ENCODE measurements around the gene KIAA0319L. TPM values are rescaled to one million over a fixed set of nuclear protein-coding genes. Genes with fewer than 3 reads are reported as not detected.
A peak's percentile ranks its signal among the peaks of the same experiment; 100 is the strongest.

The KIAA0319L gene
- total RNA-seq, 2 donors from 2014 or later = 58.6 to 88.8 TPM

DNA sequence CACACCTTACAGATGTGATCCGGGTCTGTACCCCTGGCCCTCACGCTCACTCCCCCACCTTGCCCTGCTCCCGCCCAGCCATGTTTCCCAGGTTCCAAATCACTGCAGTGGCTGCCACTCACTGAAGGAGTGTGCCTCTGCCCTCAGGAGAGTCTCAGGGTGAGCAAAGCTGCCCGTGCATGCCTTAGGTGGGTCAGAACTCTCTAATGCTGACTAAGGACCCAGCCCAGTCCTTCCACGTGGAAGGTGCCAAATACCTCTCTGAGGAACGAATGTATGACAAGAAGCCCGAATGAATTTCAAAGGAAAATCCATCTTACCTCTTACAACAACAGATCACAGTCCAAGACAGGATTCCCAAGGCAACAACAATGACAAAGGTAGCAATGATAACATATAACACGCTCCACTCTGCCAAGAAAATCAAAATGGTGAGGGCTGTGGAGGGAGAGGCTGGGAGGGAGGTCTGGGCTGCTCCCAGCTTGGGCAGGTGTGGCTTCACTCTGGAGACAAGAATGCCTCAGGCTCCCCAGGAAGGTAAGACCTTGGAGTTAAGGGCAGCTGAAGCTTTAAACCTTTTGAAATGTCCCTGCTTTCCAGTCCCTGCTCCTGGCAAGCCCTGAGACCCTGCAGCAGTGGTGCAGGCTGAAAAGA, 115.2 kb downstream of the KIAA0319L start:
- no peak overlapping the region for H3K4me3 Mint-ChIP-seq
- peaks cover 1 to 2% of the 10 kb centered on the region in 2 donors for H3K4me1 Mint-ChIP-seq (ENCODE audit: low read depth in 2 of 2)
- no peak for DNase-seq (ENCODE audit: low spot score)
- H3K27ac Mint-ChIP-seq = no peak overlapping the region
- no peaks in the 10 kb centered on the region for H3K36me3 Mint-ChIP-seq
- no peaks in the 10 kb centered on the region for H3K9me3 Mint-ChIP-seq
- no peaks in the 10 kb centered on the region for H3K27me3 Mint-ChIP-seq
- no peak for ATAC-seq

DNA sequence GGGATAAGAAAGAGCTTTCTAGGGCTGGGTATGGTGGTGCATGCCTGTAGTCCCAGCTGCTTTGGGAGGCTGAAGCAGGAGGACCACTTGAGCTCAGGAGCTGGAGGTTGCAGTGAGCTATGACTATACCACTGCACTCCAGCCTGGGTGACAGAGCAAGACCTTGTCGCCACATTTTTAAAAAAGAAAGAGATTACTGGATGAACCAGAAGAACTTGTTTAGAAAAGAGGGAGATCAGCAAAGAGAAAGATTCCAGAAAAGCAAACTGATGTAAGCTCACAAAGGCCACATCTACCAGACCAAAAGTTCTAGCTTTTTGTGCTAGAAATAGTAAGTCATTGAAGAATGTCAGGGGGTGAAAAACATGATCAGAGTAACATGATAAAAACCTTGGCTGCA, 117.6 kb downstream of the KIAA0319L start:
- H3K9me3 Mint-ChIP-seq = no peaks in the 10 kb centered on the region
- H3K27ac Mint-ChIP-seq = no peak overlapping the region
- no peaks in the 10 kb centered on the region for H3K36me3 Mint-ChIP-seq

DNA sequence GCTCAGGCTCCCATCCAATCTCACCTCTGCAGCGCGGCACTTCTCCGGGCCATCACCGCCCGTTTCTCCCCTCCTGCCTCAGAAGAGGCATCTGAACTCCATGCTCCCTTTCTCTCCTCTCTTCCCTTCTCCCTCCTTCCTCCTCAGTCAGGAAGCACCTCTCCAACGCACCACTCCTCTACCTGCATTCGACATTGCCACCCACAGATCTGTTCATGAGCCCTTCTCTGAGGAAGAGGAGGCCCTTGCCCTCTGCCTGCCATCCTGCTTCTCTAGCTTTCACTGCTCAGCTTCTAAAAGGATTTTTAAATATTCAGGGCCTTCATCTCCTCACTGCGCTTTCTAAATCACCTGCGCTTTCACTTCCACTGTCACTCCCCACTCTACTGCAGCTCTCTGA, 120.0 kb downstream of the KIAA0319L start:
- H3K36me3 Mint-ChIP-seq = no peaks in the 10 kb centered on the region
- no peak overlapping the region for H3K4me3 Mint-ChIP-seq
- no peaks in the 10 kb centered on the region for H3K9me3 Mint-ChIP-seq
- H3K27ac Mint-ChIP-seq = peak overlapping the region in 1 of 2 donors; percentile 30
- DNase-seq (ENCODE audit: low spot score) (no peak), ATAC-seq (no peak)
- peaks cover 6 to 12% of the 10 kb centered on the region in 2 donors for H3K4me1 Mint-ChIP-seq (ENCODE audit: low read depth in 2 of 2)
- H3K27me3 Mint-ChIP-seq = no peaks in the 10 kb centered on the region

More for the DNA sequence above, 117.6 kb downstream of the KIAA0319L start:
- ATAC-seq (no peak), DNase-seq (ENCODE audit: low spot score) (no peak)
- Mint-ChIP-seq H3K27me3 (no peaks in the 10 kb centered on the region), H3K4me1 (ENCODE audit: low read depth in 2 of 2) (peaks cover 0 to 6% of the 10 kb centered on the region in 2 donors), H3K4me3 (no peak overlapping the region)

DNA sequence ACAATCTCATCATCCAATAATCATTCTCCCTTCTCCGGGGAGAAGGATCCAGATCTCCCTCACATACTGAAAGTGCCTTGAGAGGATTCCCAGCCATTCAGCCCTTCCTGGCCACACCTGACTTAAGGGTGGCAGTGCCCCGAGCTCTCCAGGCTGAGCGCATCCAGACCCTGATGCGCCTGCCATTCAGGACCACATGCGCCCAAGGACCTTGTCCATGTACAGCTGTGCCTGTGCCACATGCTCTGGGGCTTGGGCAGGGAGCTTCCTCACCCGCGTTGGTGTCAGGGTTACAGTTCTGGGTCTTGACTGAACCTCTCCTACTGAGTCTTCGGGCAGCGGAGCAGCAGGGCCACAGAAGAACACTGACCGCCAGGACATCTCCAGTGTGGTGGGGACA, 121.1 kb downstream of the KIAA0319L start:
- Mint-ChIP-seq H3K36me3 (no peaks in the 10 kb centered on the region), H3K4me3 (no peak overlapping the region)
- DNase-seq (ENCODE audit: low spot score) = no peak

DNA sequence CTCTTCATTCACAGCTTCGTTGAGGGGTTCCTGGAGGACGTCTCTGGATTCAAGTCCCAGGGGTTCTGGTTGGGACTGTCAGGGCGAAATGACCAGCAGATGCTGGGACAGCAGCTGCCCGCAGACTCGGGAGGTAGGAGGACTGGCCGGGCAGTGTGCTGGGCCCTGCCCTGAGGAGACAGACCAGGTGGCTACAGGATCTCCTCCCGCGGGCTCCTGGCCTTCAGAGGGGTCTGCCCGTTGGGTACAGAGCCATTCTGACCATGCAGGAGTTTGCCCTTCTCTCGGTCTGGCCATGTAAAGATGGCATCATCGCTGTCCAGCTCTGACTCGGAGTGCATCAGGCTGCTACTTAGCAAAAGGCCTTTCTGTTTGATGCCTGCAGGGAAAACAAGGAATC, 122.5 kb downstream of the KIAA0319L start:
- Mint-ChIP-seq H3K36me3 (no peaks in the 10 kb centered on the region), H3K27ac (no peak overlapping the region), H3K27me3 (no peaks in the 10 kb centered on the region), H3K4me3 (no peak overlapping the region), H3K9me3 (no peaks in the 10 kb centered on the region), H3K4me1 (ENCODE audit: low read depth in 2 of 2) (peaks cover 15 to 21% of the 10 kb centered on the region in 2 donors)
- no peak for DNase-seq (ENCODE audit: low spot score)
- no peak for ATAC-seq

More for the DNA sequence above, 121.1 kb downstream of the KIAA0319L start:
- no peak overlapping the region for H3K27ac Mint-ChIP-seq
- H3K9me3 Mint-ChIP-seq = no peaks in the 10 kb centered on the region
- H3K27me3 Mint-ChIP-seq = no peaks in the 10 kb centered on the region
- H3K4me1 Mint-ChIP-seq (ENCODE audit: low read depth in 2 of 2) = peaks cover 11 to 17% of the 10 kb centered on the region in 2 donors
- no peak for ATAC-seq

DNA sequence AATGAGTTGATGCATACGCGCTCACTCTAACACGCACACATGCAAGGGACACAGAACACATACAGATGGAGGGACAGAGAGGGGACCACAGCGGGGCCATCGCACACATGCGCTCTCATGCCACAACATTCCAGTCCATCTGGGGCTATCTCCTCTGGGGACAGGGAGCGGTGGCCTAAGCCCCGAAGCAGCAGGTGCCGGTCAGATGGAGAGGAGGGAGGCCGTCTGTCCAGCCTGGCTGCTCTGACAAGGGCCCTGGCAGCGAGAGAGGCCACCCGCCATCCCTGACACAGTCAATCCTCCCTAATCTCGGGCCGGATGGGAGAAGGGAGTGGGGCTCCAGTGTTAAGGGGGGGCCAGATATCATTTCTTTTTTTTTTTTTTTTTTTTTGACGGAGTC, 123.5 kb downstream of the KIAA0319L start:
- Mint-ChIP-seq H3K4me3 (no peak overlapping the region), H3K27ac (no peak overlapping the region), H3K36me3 (no peaks in the 10 kb centered on the region)

DNA sequence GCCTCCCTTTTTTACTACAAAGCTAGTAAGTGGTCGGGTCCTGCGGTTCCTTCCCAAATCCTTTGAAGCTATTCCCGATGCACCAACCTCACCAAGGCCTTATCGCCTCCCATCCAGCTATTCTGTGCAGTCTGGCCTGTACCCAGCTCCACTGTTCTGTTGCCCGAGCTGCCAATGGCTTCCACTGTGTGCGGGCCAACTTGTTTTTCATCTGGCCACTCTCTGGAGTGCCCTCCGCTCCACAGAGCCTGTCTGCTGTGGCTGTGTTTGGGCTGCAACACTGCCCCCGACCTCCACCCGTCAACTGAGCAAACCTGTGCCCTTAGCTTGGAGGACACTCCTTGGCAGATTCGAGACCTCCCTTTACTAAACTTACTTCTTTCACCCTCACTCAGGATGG, 125.0 kb downstream of the KIAA0319L start:
- DNase-seq (ENCODE audit: low spot score) (no peak), ATAC-seq (no peak)
- Mint-ChIP-seq H3K4me3 (no peak overlapping the region), H3K27ac (no peak overlapping the region), H3K4me1 (ENCODE audit: low read depth in 2 of 2) (peaks cover 15 to 21% of the 10 kb centered on the region in 2 donors), H3K27me3 (no peaks in the 10 kb centered on the region), H3K36me3 (no peaks in the 10 kb centered on the region), H3K9me3 (no peaks in the 10 kb centered on the region)

More for the DNA sequence above, 123.5 kb downstream of the KIAA0319L start:
- Mint-ChIP-seq H3K9me3 (no peaks in the 10 kb centered on the region), H3K27me3 (no peaks in the 10 kb centered on the region), H3K4me1 (ENCODE audit: low read depth in 2 of 2) (peaks cover 15 to 21% of the 10 kb centered on the region in 2 donors)
- no peak for ATAC-seq
- DNase-seq (ENCODE audit: low spot score) = no peak

DNA sequence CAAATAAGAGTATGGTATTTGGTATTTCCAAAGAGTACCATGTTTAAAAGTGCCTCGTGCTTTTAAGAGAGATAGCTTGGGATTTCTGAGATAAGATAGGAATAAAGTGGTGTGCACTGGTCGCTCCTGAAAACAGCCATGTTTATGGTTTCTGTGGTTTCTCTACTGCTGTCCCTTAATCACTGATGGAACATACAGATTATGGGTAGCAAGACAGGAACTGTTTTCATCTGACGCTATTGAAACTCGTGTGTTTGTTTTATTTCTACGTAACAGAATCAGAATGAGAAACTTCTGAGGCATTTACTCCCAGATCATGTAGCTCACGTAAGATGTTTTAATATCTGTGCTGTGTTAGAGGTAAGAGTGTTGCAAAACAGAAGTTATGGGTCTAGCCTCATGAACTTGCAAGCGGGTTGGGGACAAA, 126.0 kb downstream of the KIAA0319L start:
- peaks cover 15% of the 10 kb centered on the region in 2 donors for H3K4me1 Mint-ChIP-seq (ENCODE audit: low read depth in 2 of 2)
- DNase-seq (ENCODE audit: low spot score) (no peak), ATAC-seq (no peak)
- H3K9me3 Mint-ChIP-seq = no peaks in the 10 kb centered on the region
- no peak overlapping the region for H3K4me3 Mint-ChIP-seq
- no peaks in the 10 kb centered on the region for H3K36me3 Mint-ChIP-seq
- H3K27ac Mint-ChIP-seq = peak overlapping the region in 1 of 2 donors; percentile 25
- H3K27me3 Mint-ChIP-seq = no peaks in the 10 kb centered on the region

DNA sequence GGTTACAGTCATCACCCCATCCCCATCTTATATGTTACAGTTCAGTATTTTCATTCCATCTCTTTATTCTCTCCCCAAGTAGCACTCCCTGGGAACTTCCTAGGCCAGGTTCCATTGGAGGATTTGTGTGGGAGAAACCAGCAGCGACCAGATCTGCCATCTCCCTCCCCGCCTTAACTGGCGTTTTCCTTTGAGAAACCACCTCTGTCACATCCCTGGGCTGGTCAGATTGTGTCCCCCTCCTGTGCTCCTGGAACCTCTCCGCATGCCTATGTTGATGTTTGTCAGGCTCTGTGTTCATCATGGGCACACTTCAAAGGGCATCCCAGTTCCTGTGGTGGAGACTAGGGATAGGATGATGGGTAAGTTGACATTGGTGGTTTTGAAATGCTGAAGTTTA, 126.4 kb downstream of the KIAA0319L start:
- Mint-ChIP-seq H3K4me1 (ENCODE audit: low read depth in 2 of 2) (peaks cover 15% of the 10 kb centered on the region in 2 donors), H3K36me3 (no peaks in the 10 kb centered on the region), H3K4me3 (no peak overlapping the region), H3K27ac (peak overlapping the region in 1 of 2 donors; percentile 25), H3K9me3 (no peaks in the 10 kb centered on the region), H3K27me3 (no peaks in the 10 kb centered on the region)
- ATAC-seq (no peak), DNase-seq (ENCODE audit: low spot score) (no peak)

DNA sequence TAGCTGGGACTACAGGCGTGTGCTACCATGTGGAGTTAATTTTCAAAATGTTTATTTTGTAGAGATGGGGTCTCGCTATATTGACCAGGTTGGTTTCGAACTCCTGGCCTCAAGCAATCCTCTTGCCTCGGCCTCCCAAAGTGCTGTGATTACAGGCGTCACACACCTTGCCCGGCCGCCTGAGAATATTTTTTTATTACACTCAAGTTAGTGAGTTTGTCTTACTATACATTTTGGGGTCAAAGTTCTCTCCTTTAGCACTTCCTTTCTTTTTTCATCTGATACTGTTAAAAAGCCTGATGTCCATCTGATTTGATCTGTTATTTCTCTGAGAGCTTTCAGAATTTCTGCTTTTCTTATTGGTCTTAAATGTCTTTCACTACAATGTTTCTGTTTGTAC, 128.8 kb downstream of the KIAA0319L start:
- ATAC-seq = no peak
- Mint-ChIP-seq H3K9me3 (no peaks in the 10 kb centered on the region), H3K4me3 (no peak overlapping the region), H3K4me1 (ENCODE audit: low read depth in 2 of 2) (peaks cover 15 to 16% of the 10 kb centered on the region in 2 donors), H3K27me3 (no peaks in the 10 kb centered on the region), H3K27ac (no peak overlapping the region), H3K36me3 (no peaks in the 10 kb centered on the region)
- no peak for DNase-seq (ENCODE audit: low spot score)

DNA sequence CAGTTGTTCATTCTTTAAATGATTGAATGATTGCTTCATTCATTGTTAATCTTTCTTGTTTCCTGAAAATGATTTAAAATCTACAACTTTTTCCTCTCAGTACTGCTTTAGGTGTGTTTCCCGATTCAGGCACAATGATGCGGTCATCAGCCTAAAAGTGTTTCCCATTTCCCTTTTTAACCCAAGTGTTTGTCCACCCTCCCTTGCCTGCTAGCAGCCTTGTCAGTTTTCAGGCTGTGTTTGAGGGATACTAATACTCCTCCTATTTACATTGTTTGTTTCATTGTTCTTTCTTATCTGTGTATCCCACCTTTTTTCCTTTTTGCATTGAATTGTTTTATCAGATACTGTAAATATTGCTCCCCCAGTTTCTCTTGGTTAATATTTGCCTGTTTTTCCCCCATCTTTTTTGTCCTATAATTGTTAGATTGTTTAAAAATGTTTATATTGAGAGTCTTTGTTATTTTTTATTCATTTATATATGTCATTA, 131.1 kb downstream of the KIAA0319L start:
- no peak overlapping the region for H3K4me3 Mint-ChIP-seq
- no peaks in the 10 kb centered on the region for H3K36me3 Mint-ChIP-seq
- no peaks in the 10 kb centered on the region for H3K9me3 Mint-ChIP-seq
- DNase-seq (ENCODE audit: low spot score) = no peak
- no peaks in the 10 kb centered on the region for H3K27me3 Mint-ChIP-seq
- H3K4me1 Mint-ChIP-seq (ENCODE audit: low read depth in 2 of 2) = peaks cover 5 to 8% of the 10 kb centered on the region in 2 donors
- no peak overlapping the region for H3K27ac Mint-ChIP-seq
- ATAC-seq = no peak

DNA sequence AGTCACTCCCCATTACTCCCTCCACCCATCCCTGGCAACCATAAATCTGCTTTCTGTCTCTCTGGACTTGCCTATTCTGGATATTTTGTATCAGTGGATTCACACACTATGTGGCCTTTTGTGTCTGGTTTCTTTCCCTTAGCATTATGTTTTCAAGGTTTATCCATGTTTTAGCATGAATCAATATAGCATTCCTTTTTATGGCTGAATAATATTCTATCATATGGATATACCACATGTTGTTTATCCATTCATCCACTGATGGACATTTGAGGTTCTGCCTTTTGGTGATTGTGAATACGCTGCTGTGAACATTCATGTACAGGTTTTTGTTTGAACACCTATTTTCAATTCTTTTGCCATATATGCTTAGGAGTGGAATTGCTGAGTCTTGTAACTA, 148.3 kb downstream of the KIAA0319L start:
- H3K27me3 Mint-ChIP-seq = no peaks in the 10 kb centered on the region
- DNase-seq (ENCODE audit: low spot score) = no peak
- H3K36me3 Mint-ChIP-seq = peaks cover 21% of the 10 kb centered on the region
- no peak for ATAC-seq
- no peak overlapping the region for H3K4me3 Mint-ChIP-seq
- no peaks in the 10 kb centered on the region for H3K9me3 Mint-ChIP-seq
- no peaks in the 10 kb centered on the region for H3K4me1 Mint-ChIP-seq (ENCODE audit: low read depth in 2 of 2)
- H3K27ac Mint-ChIP-seq = no peak overlapping the region

DNA sequence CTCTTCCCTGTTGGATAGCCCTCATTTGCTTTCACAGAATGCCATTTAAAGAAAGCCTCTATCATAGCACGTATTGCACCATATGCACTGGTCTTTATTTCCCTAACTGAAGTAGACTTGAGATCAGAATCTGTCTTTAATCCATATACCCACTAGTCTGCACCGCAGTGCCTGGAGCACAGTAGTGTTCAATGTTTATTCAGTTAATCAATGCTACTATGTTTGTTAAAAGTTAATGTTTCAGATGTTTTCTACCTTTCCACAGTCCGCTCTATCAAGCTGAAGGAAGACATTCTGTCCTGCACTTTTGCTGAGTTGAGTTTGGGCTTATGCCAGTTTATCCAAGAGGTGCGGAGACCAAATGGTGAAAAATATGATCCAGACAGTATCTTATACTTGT, 149.5 kb downstream of the KIAA0319L start:
- H3K4me1 Mint-ChIP-seq (ENCODE audit: low read depth in 2 of 2) = no peaks in the 10 kb centered on the region
- H3K9me3 Mint-ChIP-seq = no peaks in the 10 kb centered on the region
- peaks cover 21% of the 10 kb centered on the region for H3K36me3 Mint-ChIP-seq
- no peak overlapping the region for H3K4me3 Mint-ChIP-seq
- H3K27me3 Mint-ChIP-seq = no peaks in the 10 kb centered on the region
- no peak for ATAC-seq
- H3K27ac Mint-ChIP-seq = no peak overlapping the region
- DNase-seq (ENCODE audit: low spot score) = no peak

DNA sequence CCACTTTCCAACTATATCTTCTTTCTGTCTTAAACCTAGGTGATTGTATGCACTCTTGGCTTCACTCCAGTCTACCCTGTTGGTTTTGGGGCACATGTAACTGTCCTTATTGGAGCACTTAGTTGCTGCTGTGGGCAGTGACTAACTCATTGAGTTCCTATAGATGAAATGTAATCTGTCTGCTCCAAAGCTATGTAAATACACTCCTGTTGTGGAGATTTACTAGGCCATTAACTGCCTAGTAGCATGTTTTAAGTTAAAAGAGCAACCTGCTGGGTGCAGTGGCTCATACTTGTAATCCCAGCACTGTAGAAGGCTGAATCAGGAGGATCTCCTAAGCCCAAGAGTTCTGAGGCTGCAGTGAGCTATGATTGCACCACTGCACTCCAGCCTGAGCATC, 151.1 kb downstream of the KIAA0319L start:
- no peaks in the 10 kb centered on the region for H3K4me1 Mint-ChIP-seq (ENCODE audit: low read depth in 2 of 2)
- peaks cover 29% of the 10 kb centered on the region for H3K36me3 Mint-ChIP-seq
- H3K4me3 Mint-ChIP-seq = no peak overlapping the region
- no peaks in the 10 kb centered on the region for H3K9me3 Mint-ChIP-seq
- no peak overlapping the region for H3K27ac Mint-ChIP-seq
- H3K27me3 Mint-ChIP-seq = no peaks in the 10 kb centered on the region
- DNase-seq (ENCODE audit: low spot score) (no peak), ATAC-seq (no peak)

DNA sequence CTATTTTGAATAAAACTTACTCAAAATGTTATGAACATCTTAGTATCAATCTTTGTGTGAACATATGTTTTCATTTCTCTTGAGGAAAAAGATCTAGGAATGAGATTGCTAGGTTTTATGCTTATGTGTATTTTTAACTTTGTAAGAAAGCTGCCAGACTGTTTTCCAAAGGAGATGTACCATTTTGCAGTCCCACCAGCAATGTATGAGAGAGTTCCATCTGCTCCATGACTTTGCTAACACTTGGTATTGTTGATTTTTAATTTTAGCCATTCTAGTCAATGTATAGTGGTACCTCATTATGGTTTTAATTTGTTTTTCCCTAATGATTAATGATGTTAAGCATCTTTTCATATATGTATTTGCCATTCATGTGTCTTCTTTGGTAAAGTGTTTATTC, 156.2 kb downstream of the KIAA0319L start:
- no peak overlapping the region for H3K4me3 Mint-ChIP-seq
- H3K4me1 Mint-ChIP-seq (ENCODE audit: low read depth in 2 of 2) = no peaks in the 10 kb centered on the region
- H3K27me3 Mint-ChIP-seq = no peaks in the 10 kb centered on the region
- DNase-seq (ENCODE audit: low spot score) (no peak), ATAC-seq (no peak)
- no peaks in the 10 kb centered on the region for H3K9me3 Mint-ChIP-seq
- H3K27ac Mint-ChIP-seq = no peak overlapping the region
- H3K36me3 Mint-ChIP-seq = peaks cover 33% of the 10 kb centered on the region
